Spleen (tissue), 7 donors: ENCODE data around the gene IL17F.

Experiments
- POLR2A ChIP-seq, 3 donors: fragments of 450-650 bp; IDR thresholded peaks; one replicate each; pipeline ENCODE4 v1.5.1; 2017; ENCODE audit warnings: antibody characterized with exemption in 3 of 3, mild to moderate bottlenecking in 1 of 3
- TF ChIP-seq, protein P1 (sequence below), 11 experiments: fragments of 200-600 bp in 7 of 11; fragments of 450-650 bp in 4 of 11; sonication (generic) in 4 of 11; IDR thresholded peaks in 8 of 11; conservative IDR thresholded peaks in 3 of 11; 1 replicate in 7 of 11; 2 replicates in 4 of 11; pipeline versions ENCODE4 v1.4.0 to v1.8.0; 2016 to 2021; ENCODE audit warnings: antibody characterized with exemption in 11 of 11, inconsistent platforms in 4 of 11, mild to moderate bottlenecking in 1 of 11
- donor health status: DM: no; HTN: no; CAD: no; lungs with moderate emphysema.
- donor health status: DM: no; HTN: no; CAD: no.
- donor health status: DM: no; HTN: no; CAD: no.

GRCh38 chr6:52284131-52284459, 39.8 kb upstream of the IL17F start:
- TF ChIP-seq, protein P1, sequence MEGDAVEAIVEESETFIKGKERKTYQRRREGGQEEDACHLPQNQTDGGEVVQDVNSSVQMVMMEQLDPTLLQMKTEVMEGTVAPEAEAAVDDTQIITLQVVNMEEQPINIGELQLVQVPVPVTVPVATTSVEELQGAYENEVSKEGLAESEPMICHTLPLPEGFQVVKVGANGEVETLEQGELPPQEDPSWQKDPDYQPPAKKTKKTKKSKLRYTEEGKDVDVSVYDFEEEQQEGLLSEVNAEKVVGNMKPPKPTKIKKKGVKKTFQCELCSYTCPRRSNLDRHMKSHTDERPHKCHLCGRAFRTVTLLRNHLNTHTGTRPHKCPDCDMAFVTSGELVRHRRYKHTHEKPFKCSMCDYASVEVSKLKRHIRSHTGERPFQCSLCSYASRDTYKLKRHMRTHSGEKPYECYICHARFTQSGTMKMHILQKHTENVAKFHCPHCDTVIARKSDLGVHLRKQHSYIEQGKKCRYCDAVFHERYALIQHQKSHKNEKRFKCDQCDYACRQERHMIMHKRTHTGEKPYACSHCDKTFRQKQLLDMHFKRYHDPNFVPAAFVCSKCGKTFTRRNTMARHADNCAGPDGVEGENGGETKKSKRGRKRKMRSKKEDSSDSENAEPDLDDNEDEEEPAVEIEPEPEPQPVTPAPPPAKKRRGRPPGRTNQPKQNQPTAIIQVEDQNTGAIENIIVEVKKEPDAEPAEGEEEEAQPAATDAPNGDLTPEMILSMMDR (IDR thresholded peaks at IDR 0.05 in 8 of 11, conservative IDR thresholded peaks at IDR 0.05 in 3 of 11), result no peak
- TF ChIP-seq POLR2A (IDR thresholded peaks at IDR 0.05), result no peak
